PC-9 (cell line): ENCODE measurements around the gene FEZ2.

Experiments
- CTCF ChIP-seq: fragments of 200-600 bp; sonication (generic); conservative IDR thresholded peaks from 2 replicates; pipeline ENCODE4 v1.6.1; 2017; ENCODE audit warnings: mixed run types, antibody characterized with exemption, mild to moderate bottlenecking, moderate library complexity
- EZH2 ChIP-seq: fragments of 200-600 bp; sonication (generic); IDR thresholded peaks from 2 replicates; pipeline ENCODE4 v1.8.0; 2017; ENCODE audit warnings: antibody characterized with exemption, low read depth

GRCh38 chr2:36573165-36573564 is 24.8 kb downstream of the FEZ2 start:
- TF ChIP-seq EZH2 = no peak
- TF ChIP-seq CTCF = no peak
